NCI-H526 (cell line): ENCODE results near the gene RAD51B.

ENCODE experiments used
- DNase-seq, 2 experiments: peaks; one replicate each; lab custom pipeline; 2025; lab: John Stamatoyannopoulos, UW

The RAD51B gene

GRCh38 chr14:68442828-68443629 is 623.5 kb downstream of the RAD51B start:
- no peak for DNase-seq

DNA sequence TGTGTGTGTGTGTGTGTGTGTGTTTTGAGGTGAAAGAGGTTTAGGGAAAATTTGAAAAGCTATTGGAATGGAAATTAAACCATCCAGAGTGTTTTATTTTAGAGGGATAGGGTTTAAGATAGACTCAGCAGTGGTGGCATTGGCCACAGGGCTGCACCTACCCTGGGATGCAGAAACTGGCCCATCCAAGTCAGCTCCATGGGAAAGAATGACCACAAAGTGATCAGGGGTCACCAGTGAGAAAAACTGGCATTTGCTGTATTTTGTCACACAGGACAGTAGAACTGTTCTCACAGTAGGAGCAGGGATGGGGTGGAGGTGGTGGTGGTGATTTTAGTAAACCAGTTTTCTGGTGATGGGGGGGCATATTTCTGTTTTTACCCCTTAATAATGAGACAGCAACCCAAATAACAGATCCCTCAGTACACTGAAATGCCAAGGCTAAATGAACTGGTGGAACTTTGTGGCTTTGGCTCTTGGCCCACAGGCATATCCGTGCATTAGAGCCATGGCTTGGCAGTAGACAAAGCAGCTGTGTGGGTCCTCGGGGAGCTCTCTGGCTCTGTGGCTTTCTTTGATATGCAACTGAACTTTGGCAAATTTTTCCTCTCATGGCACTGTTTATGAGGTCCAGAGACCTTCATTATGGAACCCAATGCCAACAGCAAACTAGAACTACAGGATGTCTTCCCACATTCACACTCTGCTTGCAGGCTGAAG is 625.0 kb downstream of the RAD51B start:
- DNase-seq = no peak

DNA sequence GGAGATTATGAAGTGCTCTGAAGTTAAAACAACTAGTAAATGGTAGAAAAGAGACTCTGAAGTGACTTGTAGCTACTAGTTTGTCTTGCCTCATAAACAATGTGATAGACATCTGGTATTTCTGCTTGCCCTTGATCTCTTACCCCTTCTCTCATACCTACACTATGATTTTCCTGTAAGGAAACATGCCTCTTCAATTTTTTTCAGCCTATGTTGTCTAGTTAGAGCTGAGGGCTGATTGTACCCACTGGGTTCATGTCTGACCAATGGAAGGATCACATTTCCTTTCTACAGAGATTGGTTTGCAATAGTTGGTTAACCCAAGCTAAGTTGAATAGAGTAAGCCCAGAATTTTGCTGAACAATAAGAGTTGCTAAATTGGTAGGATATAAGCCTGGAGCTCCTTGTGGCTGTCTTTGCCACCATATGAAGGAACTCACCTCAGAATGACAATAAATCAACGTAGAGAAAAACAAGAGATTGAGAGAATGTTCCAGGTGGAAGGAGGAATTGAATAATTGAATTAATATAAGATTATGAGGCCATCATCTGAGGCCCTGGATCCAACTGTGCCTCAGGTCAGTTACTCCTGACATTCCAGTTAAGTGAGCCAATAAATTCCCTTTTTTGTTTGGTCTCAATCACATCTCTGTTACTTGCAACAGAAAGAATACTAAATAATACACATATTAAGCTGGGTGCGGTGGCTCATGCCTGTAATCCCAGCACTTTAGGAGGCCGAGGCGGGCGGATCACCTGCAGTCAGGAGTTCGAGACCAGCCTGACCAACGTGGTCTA is 626.9 kb downstream of the RAD51B start:
- no peak for DNase-seq

DNA sequence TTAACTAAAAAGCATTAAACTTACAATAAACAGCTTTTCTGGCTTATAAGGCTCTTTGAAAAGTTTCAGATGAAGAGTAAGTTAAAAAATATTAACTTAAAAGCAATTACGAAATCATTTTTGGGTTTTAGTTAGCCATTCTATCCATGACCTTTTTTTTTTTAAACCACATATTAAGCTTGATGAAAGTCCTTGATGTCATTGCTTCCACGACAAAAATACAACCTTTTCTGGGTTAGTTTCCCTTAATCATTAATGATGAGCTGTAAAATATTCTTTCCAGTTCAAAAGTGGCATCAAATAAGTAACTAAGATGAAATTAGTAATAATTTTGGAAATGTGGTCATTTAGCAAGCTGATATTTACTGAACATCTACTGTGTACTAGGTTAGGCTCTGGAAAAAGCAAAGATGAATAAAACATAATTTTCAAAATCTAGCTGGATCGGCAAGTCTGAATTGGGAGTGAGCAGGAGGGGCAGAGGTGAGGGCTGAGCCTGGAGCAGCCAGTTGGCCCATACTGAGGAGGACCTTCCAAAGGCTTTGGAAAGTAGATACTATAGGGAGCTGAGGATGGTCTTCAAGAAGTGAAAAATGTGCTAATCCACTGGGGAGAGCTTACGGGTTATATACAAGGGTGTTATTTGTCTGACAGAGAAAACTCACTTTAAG is 628.1 kb downstream of the RAD51B start:
- DNase-seq = no peak

DNA sequence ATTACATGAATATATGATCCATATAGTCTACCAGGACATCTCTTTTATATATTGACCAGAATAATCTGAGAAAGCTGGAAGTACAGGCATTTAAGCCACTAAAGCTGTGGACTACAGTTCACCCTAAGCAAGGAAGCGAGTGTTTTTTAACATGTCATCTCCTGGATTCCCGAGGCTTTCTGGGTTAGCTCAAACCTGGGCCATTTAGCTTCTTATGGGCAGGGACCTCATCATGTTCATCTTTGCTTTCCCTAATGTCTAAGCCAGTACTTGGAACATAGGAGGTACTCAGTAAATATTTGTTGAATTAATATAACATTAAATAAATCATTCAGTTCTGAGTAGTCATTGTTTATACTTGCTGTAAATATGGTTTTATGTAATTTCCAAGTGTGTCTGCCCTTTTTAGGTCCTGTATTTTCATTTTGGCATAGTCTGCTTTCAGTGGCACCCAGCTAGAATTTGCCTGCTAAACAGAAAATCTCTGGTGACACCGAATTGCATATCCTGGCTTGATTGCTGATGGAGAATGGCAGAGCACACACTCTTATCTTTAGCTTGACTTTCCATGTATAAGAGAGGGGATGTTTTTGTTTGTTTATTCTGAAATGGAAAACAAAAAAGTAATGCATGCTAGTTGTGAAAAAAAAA is 628.8 kb downstream of the RAD51B start:
- no peak for DNase-seq

GRCh38 chr14:68449561-68450181 is 630.1 kb downstream of the RAD51B start:
- no peak for DNase-seq

DNA sequence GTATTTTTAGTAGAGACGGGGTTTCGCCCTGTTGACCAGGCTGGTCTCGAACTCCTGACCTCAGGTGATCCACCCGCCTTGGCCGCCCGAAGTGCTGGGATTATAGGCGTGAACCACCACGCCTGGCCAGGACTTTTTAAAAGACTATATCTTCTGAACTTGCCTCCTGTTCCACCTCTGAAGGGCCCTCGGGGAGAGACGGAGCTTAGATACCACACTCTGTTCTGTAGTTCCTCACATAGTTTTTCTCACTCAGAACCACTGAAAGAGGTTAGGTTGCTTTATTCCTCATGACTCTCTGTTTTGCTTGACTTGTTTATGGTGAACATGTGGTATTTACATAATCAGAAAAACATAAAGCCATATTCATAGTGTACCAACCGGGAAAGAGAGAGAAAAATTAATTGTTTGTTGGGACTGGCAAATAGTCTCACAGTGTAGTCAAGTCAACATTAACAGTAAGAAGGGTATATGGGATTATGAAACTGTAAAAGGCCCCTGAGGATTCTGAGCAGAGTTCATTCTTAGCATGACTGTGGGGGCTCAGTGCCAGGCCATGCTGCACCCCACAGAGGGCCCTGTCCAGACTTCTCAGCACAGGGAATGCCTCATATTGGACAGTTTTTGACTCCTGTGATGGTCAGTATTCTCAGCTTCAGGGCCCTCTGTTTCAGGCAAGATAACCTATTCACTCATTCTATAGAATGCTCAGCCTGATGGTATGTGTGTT is 631.0 kb downstream of the RAD51B start:
- no peak for DNase-seq

DNA sequence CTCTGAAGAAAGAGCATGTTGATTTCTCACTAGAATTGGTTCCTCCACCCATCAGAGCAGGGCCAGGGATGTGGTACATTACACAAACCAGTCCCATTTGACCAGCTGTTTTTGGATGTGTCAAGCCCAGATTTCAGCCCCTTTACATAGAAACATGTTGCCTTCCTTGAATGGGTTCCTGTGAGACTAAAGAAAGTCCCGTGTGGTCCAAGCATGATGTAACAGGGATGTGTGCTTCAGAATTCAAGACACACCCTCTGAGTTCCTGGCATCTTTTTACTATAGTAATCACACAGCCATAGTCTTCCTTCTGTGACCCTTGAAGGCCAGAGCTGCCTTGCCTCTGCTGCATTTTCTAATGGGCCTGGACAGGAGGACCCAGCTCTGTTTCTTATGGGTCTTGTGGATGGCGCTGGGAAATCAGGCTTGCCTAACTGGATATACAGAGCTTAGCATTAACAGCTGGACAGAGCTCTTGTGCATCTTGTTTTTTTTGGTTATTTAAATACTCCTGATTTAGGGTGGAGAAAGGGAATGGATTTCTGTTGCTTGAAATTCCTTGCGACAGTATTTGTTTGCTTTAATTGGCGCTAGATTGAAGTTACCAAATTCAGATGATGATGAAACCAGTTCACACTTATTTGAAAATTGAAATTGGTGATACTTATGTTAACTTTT is 632.3 kb downstream of the RAD51B start:
- DNase-seq = no peak

GRCh38 chr14:68458253-68458652 is 638.7 kb downstream of the RAD51B start:
- DNase-seq = no peak

DNA sequence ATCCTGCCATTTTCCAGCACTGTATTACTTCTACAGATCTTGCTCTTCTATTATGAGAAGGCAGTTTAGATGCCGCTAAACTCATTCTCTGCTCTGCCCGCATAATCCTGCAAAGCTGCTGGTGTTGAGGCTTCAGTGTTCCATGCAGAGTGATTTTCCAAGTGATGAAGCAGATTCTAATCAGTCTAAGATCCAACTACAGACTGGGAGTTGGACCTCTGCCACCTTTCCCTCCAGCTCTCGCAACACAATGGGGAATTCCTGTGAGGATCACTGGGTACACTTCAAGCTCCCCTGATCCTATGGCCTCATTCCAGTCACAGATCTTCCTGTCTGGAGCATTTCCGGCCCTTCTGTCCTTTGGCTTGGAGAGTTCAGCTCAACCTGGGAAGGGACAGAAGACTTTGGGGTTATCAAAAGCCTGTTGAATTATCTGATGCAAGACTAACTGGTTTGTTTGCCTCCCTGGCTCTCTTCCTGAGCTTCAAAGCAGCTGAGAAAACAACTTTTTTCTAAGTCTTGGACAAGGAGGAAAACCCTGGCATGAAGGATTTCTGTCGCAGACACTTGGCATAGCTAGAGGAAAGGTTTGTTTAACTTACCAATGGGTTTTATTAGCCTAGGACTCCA is 639.4 kb downstream of the RAD51B start:
- DNase-seq = no peak

DNA sequence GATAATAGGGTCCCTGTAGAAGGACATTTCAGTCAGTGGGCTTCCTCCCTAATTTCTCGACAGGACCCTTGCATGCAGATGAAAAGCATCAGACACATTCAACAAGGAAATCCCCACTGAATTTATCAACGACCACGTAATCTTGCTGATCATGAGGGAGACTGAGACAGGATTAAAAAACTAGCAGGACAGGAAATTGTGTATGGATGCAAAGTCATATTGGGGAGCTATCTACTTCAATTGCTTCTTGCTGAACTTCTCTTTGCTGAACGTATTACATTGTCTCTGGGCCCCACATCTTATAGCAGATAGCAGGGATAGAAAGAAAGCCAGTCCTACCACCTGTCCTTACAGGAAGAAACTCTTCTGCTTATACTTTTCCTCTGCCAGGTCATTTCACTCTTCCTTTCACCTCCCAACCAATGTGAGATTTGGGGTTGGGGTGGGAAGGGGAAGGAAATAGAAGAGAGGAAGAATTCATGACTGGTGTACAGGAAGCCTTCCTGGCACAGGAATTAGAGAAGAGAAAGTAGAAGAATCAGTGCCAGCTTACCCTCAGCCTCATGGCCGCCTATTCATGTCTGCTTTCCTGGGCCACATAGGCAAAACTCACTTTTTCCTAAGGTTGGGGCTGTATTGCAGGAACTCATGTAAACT is 640.0 kb downstream of the RAD51B start:
- DNase-seq = no peak

DNA sequence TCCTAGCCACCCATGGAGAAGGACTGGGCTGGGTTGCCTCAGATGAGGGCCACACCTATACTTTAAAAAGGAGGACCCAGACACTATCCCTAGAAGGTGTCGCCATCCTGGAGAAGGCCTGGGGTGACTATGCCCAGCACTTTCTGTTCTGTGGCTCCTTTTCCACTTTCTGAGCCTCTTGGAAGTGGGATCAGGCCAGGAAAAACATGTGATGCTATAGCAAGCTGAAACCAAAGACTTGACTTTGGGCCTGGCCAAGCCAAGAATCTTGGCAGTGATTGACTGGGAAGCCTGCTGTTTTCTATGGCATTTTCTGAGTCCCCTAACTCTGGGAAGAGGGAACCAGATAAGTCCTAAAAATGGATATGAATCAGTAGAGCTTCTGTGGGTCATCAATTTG is 641.0 kb downstream of the RAD51B start:
- no peak for DNase-seq

DNA sequence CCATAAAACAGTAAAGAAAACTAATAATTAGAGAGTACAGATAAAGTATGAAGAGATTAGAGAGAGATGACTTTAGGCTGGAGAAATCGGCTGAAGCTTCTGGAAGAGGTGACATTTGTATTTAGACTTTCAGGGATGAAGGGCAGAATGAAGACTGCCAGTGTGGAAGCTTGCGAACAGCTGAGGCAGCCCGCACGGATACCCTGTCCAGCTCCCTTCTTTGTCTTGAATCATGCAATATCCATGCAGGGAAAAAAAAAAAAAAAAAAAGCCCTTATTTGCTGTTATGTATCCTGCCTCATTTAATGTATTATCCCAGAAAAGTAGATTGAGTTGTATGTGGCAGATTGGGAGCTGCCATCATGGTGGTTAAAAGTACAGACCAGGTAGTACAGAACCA is 641.5 kb downstream of the RAD51B start:
- DNase-seq = no peak

- DNase-seq = no peak
Measured at GRCh38 chr14:68462683-68463082, 643.1 kb downstream of the RAD51B start.

DNA sequence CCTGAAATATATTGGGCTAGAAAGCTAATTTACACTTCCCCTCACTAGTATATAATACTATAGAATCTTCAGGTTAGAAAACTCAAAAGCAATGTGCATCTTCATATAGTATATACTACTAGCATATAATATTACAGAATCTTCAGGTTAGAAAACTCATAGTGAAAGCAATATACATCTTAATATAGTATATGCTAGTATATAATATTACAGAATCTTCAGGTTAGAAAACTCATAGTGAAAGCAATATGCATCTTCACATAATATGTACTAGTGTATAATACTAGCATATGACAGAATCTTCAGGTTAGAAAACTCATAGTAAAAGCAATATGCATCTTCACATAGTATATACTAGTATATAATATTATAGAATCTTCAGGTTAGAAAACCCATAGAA is 643.7 kb downstream of the RAD51B start:
- DNase-seq = no peak

GRCh38 chr14:68463705-68464374 is 644.3 kb downstream of the RAD51B start:
- no peak for DNase-seq

DNA sequence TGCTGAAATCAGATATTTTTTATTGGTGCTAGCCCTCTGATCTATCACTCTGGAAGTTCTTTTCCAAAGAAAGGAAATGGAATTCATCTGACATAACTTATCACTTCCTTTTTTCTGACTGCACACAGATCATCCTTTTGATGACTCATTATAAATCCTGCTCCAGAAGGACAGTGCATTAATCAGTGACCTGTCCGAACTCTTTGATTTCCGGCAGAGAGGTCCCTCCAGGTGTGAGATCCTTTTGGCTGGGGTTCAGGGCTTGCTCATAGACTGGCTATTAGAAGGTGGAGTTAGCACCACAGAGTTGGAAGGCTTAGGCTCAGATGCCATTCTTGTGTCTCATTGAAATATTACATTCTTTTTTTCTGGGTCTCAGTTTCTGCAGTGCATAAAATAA is 645.1 kb downstream of the RAD51B start:
- DNase-seq = no peak

DNA sequence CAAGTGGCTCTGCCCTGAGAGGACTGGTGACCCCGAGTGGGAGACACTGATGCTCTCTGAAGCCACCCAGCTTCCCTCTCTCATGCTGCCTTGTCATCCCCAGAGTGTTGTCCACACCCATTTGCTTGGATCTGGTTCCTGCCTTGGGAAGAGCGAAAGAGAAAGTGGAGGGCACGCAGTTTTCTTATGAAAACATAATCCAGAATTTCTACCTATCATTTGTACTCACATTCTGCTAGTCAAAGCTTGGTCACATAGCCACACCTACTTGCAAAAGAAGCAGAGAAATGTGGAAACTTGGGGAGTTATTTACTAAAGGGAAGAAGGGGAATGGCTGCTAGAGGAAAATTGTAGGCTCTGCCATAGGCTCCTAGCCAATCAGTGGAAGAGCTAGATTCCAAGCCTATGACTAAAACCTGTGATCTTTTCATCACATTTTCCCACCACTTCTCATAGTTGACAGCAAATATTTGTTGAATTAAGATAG is 647.0 kb downstream of the RAD51B start:
- no peak for DNase-seq
